DOHH2 (cell line): ENCODE measurements around the gene ZNF444.

Source experiments
- H3F3A ChIP-seq: fragments of 200-600 bp; sonication (generic), shearing (Covaris generic); 2 replicates; pipeline ENCODE4 v1.6.0; 2016; ENCODE audit warnings: antibody characterized with exemption, mild to moderate bottlenecking; ENCODE audit not compliant: control insufficient read depth, insufficient read depth
- H3K27ac ChIP-seq: fragments of 200-600 bp; sonication (generic); 2 replicates; pipeline ENCODE4 v1.5.1; 2014; ENCODE audit warnings: low read depth, mild to moderate bottlenecking, low read length, moderate library complexity
- H3K27me3 ChIP-seq: fragments of 200-600 bp; sonication (generic); 2 replicates; pipeline ENCODE4 v1.6.1; 2014; ENCODE audit warnings: mild to moderate bottlenecking, low read length, mixed read lengths; ENCODE audit not compliant: control insufficient read depth
- H3K36me3 ChIP-seq: fragments of 200-600 bp; sonication (generic); 2 replicates; pipeline ENCODE4 v1.6.1; 2014; ENCODE audit warnings: mild to moderate bottlenecking, low read length, moderate library complexity, mixed read lengths; ENCODE audit not compliant: control insufficient read depth
- H3K4me1 ChIP-seq: fragments of 200-600 bp; sonication (generic); 2 replicates; pipeline ENCODE4 v1.6.1; 2014; ENCODE audit warnings: mild to moderate bottlenecking, low read length, mixed read lengths; ENCODE audit not compliant: control insufficient read depth
- H3K4me2 ChIP-seq: fragments of 200-600 bp; sonication (generic); 2 replicates; pipeline ENCODE4 v1.6.0; 2014; ENCODE audit warnings: mild to moderate bottlenecking, low read length, moderate library complexity
- H3K4me3 ChIP-seq: fragments of 200-600 bp; sonication (generic); 2 replicates; pipeline ENCODE4 v1.5.1; 2014; ENCODE audit warnings: mild to moderate bottlenecking, low read length, mixed read lengths
- H3K79me2 ChIP-seq: fragments of 200-600 bp; sonication (generic); 2 replicates; pipeline ENCODE4 v1.6.1; 2014; ENCODE audit warnings: mild to moderate bottlenecking, low read length, mixed read lengths; ENCODE audit not compliant: control insufficient read depth
- H3K9me2 ChIP-seq: fragments of 200-600 bp; sonication (generic); replicated peaks from 2 replicates; pipeline ENCODE4 v1.6.1; 2014; ENCODE audit warnings: mild to moderate bottlenecking, low read length, mixed read lengths; ENCODE audit not compliant: control insufficient read depth
- H3K9me3 ChIP-seq: fragments of 200-600 bp; sonication (generic); 2 replicates; pipeline ENCODE4 v1.6.1; 2014; ENCODE audit warnings: antibody characterized with exemption, low read length, mixed read lengths; ENCODE audit not compliant: control insufficient read depth, insufficient read depth
- H4K20me1 ChIP-seq: fragments of 200-600 bp; sonication (generic); 2 replicates; pipeline ENCODE4 v1.6.0; 2014; ENCODE audit warnings: low read depth, mild to moderate bottlenecking, antibody characterized with exemption, low read length, moderate library complexity; ENCODE audit not compliant: control insufficient read depth, insufficient read depth
- EZH2phosphoT487 ChIP-seq: fragments of 200-600 bp; sonication (generic); IDR thresholded peaks from 2 replicates; pipeline ENCODE4 v1.6.1; 2017; ENCODE audit warnings: borderline replicate concordance, mild to moderate bottlenecking, antibody characterized with exemption, low read length, moderate library complexity, mixed read lengths
- TF ChIP-seq, protein P1 (sequence below): fragments of 200-600 bp; sonication (generic); IDR thresholded peaks from one replicate; pipeline ENCODE4 v1.5.1; 2014; ENCODE audit warnings: antibody characterized with exemption, mild to moderate bottlenecking, low read depth, low read length; ENCODE audit not compliant: poor library complexity, severe bottlenecking

Gene ZNF444

GRCh38 chr19:56136362-56136761 lies 4.7 kb upstream of the ZNF444 start:
- no peak overlapping the region for H3K4me2 ChIP-seq
- peaks cover 8% of the 10 kb centered on the region for H3K79me2 ChIP-seq
- H3F3A ChIP-seq = no peaks in the 10 kb centered on the region
- H3K9me2 ChIP-seq = no peaks in the 10 kb centered on the region
- no peak overlapping the region for H3K27ac ChIP-seq
- H3K4me1 ChIP-seq = peaks cover 23% of the 10 kb centered on the region
- H4K20me1 ChIP-seq = no peaks in the 10 kb centered on the region
- no peak overlapping the region for H3K4me3 ChIP-seq
- no peaks in the 10 kb centered on the region for H3K27me3 ChIP-seq
- H3K9me3 ChIP-seq = no peaks in the 10 kb centered on the region
- no peak for TF ChIP-seq EZH2phosphoT487
- H3K36me3 ChIP-seq = no peaks in the 10 kb centered on the region

- H3K79me2 ChIP-seq = peaks cover 17% of the 10 kb centered on the region
- H3K4me2 ChIP-seq = no peak overlapping the region
- H4K20me1 ChIP-seq = no peaks in the 10 kb centered on the region
- no peaks in the 10 kb centered on the region for H3K9me2 ChIP-seq
- no peak overlapping the region for H3K4me3 ChIP-seq
- no peak overlapping the region for H3K27ac ChIP-seq
- no peak for TF ChIP-seq EZH2phosphoT487
- TF ChIP-seq, protein P1, sequence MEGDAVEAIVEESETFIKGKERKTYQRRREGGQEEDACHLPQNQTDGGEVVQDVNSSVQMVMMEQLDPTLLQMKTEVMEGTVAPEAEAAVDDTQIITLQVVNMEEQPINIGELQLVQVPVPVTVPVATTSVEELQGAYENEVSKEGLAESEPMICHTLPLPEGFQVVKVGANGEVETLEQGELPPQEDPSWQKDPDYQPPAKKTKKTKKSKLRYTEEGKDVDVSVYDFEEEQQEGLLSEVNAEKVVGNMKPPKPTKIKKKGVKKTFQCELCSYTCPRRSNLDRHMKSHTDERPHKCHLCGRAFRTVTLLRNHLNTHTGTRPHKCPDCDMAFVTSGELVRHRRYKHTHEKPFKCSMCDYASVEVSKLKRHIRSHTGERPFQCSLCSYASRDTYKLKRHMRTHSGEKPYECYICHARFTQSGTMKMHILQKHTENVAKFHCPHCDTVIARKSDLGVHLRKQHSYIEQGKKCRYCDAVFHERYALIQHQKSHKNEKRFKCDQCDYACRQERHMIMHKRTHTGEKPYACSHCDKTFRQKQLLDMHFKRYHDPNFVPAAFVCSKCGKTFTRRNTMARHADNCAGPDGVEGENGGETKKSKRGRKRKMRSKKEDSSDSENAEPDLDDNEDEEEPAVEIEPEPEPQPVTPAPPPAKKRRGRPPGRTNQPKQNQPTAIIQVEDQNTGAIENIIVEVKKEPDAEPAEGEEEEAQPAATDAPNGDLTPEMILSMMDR = no peak
- H3F3A ChIP-seq = no peaks in the 10 kb centered on the region
- H3K9me3 ChIP-seq = no peaks in the 10 kb centered on the region
- H3K27me3 ChIP-seq = no peaks in the 10 kb centered on the region
- peaks cover 31% of the 10 kb centered on the region for H3K4me1 ChIP-seq
- H3K36me3 ChIP-seq = no peaks in the 10 kb centered on the region
Observed at GRCh38 chr19:56137405-56137804, 3.7 kb upstream of the ZNF444 start.

DNA sequence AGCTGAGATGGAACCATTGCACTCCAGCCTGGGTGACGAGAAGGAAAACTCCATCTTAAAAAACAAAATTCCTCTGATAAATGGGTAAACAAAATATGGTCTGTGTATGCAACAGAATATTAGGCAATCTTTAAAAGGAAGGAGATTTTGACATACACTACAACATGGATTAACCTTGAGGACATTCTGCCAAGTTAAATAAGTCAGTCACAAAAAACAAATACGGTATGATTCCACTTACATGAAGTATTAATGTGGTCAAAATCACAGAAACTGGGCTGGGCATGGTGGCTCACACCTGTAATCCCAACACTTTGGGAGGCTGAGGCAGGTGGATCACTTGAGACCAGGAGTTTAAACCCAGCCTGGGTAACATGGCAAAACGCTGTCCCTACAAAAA lies 3.0 kb upstream of the ZNF444 start:
- no peaks in the 10 kb centered on the region for H3K36me3 ChIP-seq
- no peaks in the 10 kb centered on the region for H3K9me3 ChIP-seq
- H4K20me1 ChIP-seq = no peaks in the 10 kb centered on the region
- TF ChIP-seq, protein P1 = no peak
- no peak for TF ChIP-seq EZH2phosphoT487
- H3K27me3 ChIP-seq = no peaks in the 10 kb centered on the region
- peaks cover 24% of the 10 kb centered on the region for H3K79me2 ChIP-seq
- H3K9me2 ChIP-seq = no peaks in the 10 kb centered on the region
- H3K4me2 ChIP-seq = no peak overlapping the region
- H3F3A ChIP-seq = no peaks in the 10 kb centered on the region
- H3K27ac ChIP-seq = no peak overlapping the region
- peaks cover 34% of the 10 kb centered on the region for H3K4me1 ChIP-seq
- no peak overlapping the region for H3K4me3 ChIP-seq

GRCh38 chr19:56139847-56140582 lies 1.1 kb upstream of the ZNF444 start:
- Histone ChIP-seq H3K36me3 (no peaks in the 10 kb centered on the region), H3K9me2 (no peaks in the 10 kb centered on the region), H3K27ac (peak overlapping the region; percentile 40), H3K9me3 (no peaks in the 10 kb centered on the region), H3K4me1 (peaks cover 18% of the 10 kb centered on the region), H3K4me2 (peak overlapping the region; percentile 87), H3K27me3 (no peaks in the 10 kb centered on the region), H3K79me2 (peaks cover 42% of the 10 kb centered on the region), H3F3A (no peaks in the 10 kb centered on the region), H4K20me1 (no peaks in the 10 kb centered on the region), H3K4me3 (peak overlapping the region; percentile 90)
- no peak for TF ChIP-seq EZH2phosphoT487
- TF ChIP-seq, protein P1 = no peak
